BE2C (cell line): ENCODE measurements around the gene LHPP.
A peak's percentile ranks its signal among the peaks of the same experiment; 100 is the strongest.

Experiments
- DNase-seq: peaks from one replicate; pipeline ENCODE4 v3.0.0-alpha.2; 2020
- H3K27me3 ChIP-seq: fragments of 250-450 bp; sonication (Bioruptor Pico); 2 replicates; pipeline ENCODE4 v1.5.1; 2020; ENCODE audit warnings: mild to moderate bottlenecking
- H3K36me3 ChIP-seq: fragments of 250-450 bp; sonication (Bioruptor Pico); 2 replicates; pipeline ENCODE4 v1.5.1; 2020; ENCODE audit warnings: mild to moderate bottlenecking
- H3K4me1 ChIP-seq: fragments of 250-450 bp; sonication (Bioruptor Pico); 2 replicates; pipeline ENCODE4 v1.5.1; 2020
- H3K4me3 ChIP-seq: 2 replicates; pipeline ENCODE4 v1.5.1; 2011; ENCODE audit warnings: low read depth, low read length
- H3K9me3 ChIP-seq: fragments of 250-450 bp; sonication (Bioruptor Pico); 2 replicates; pipeline ENCODE4 v1.5.1; 2020
- CTCF ChIP-seq: IDR thresholded peaks from 2 replicates; pipeline ENCODE4 v1.5.1; 2012; ENCODE audit warnings: mild to moderate bottlenecking, low read depth, low read length

Gene LHPP

DNA sequence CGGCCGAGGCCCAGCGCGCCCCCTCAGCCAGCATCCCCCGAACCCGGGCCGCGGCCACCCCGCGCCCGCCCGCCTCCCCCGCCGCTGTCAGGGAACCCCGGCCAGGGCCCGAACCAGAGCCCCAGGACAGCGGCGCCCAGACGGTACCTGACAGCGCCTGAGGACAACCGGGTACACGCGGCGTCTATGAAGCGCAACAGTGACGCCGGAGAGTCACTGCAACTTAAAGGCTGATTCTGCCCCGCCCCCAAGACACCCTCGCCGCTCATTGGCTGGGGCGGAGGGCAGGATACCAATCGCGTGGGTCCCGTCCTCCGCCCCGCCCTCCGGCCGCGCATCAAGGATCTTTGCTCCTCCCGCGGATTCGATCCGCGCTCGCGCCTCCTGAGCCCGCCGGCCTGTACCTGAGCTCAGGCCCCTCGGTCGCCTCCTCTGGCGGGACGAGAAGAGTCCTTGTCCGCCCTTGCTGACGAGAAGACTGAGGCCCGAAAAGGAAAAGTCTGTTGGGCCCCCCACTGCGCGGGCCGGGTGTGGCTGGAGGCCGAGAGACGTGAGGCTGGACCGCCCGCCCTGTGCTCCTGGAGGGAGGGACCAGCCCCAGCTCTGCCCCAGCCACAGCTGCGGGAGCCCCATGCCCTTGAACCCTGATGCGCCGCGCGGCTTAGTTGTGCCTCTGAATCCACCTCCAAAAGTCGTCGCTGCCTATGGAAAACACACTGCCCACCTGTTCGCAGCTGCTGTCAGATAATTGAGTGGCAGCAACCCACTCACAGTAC, 42.7 kb upstream of the LHPP start, which contains the start of gene OAT:
Gene OAT, minus strand, starts transcription at position 198 of the 776 bp plus-strand sequence. CDS start 6,752 bp downstream, outside the sequence.
- TF ChIP-seq CTCF: peak; percentile 27
- no peaks in the 10 kb centered on the region for H3K4me1 ChIP-seq
- H3K36me3 ChIP-seq: no peaks in the 10 kb centered on the region
- no peaks in the 10 kb centered on the region for H3K27me3 ChIP-seq
- peak; percentile 97 for DNase-seq
- H3K4me3 ChIP-seq: peak within 1 kb of the TSS; percentile 69
- no peaks in the 10 kb centered on the region for H3K9me3 ChIP-seq

GRCh38 chr10:124419635-124420034, 42.0 kb upstream of the LHPP start:
- Histone ChIP-seq H3K27me3 (no peaks in the 10 kb centered on the region), H3K4me1 (no peaks in the 10 kb centered on the region), H3K9me3 (no peaks in the 10 kb centered on the region), H3K36me3 (no peaks in the 10 kb centered on the region), H3K4me3 (no peak overlapping the region; the same call in 1 of the 2 replicates)
- no peak for DNase-seq
- TF ChIP-seq CTCF: no peak

- Histone ChIP-seq H3K9me3 (no peaks in the 10 kb centered on the region), H3K4me1 (no peaks in the 10 kb centered on the region), H3K27me3 (no peaks in the 10 kb centered on the region), H3K4me3 (no peak overlapping the region), H3K36me3 (no peaks in the 10 kb centered on the region)
- no peak for DNase-seq
- TF ChIP-seq CTCF: no peak
Measured at GRCh38 chr10:124420254-124420653, 41.4 kb upstream of the LHPP start.

DNA sequence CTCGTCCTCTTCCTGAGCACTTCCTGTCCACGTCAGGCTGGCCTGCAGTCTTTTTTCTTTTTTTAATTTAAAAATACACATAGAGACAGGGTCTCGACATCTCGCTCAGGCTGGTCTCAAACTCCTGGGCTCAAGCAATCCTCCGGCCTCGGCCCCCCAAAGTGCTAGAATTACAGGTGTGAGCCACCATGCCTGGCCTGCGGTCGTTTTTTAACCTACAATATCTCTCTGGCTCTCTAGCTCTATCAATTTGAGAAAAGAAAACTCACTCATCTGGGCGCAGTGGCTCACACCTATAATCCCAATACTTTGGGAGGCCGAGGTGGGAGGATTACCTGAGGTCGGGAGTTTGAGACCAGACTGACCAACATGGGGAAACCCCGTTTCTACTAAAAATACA, 38.9 kb upstream of the LHPP start:
- no peaks in the 10 kb centered on the region for H3K36me3 ChIP-seq
- no peaks in the 10 kb centered on the region for H3K27me3 ChIP-seq
- H3K4me1 ChIP-seq: no peaks in the 10 kb centered on the region
- H3K4me3 ChIP-seq: no peak overlapping the region
- H3K9me3 ChIP-seq: no peaks in the 10 kb centered on the region
- no peak for DNase-seq
- TF ChIP-seq CTCF: no peak

- no peaks in the 10 kb centered on the region for H3K9me3 ChIP-seq
- no peak for TF ChIP-seq CTCF
- H3K27me3 ChIP-seq: no peaks in the 10 kb centered on the region; the same call in 1 of the 2 replicates
Measured at GRCh38 chr10:124423813-124424212, 37.8 kb upstream of the LHPP start.

GRCh38 chr10:124425227-124425962, 36.2 kb upstream of the LHPP start:
- H3K9me3 ChIP-seq: no peaks in the 10 kb centered on the region
- no peaks in the 10 kb centered on the region; the same call in 1 of the 2 replicates for H3K27me3 ChIP-seq
- no peaks in the 10 kb centered on the region for H3K36me3 ChIP-seq
- no peaks in the 10 kb centered on the region for H3K4me1 ChIP-seq
- no peak for DNase-seq
- no peak for TF ChIP-seq CTCF
- H3K4me3 ChIP-seq: no peak overlapping the region

More at GRCh38 chr10:124423813-124424212, 37.8 kb upstream of the LHPP start:
- Histone ChIP-seq H3K4me1 (no peaks in the 10 kb centered on the region), H3K4me3 (no peak overlapping the region), H3K36me3 (no peaks in the 10 kb centered on the region)
- no peak for DNase-seq
